Tibial nerve (tissue), 4 donors: ENCODE data around the gene FBXO38. TPM values are rescaled to one million over a fixed set of nuclear protein-coding genes. Genes with fewer than 3 reads are reported as not detected.

Experiments
- DNase-seq, 2 donors: peaks; one replicate each; pipeline ENCODE4 v3.0.0-alpha.2; 2019; ENCODE audit warnings: low spot score in 2 of 2
- H3K27ac ChIP-seq, 4 donors: fragments of 200-600 bp; sonication (generic) in 3 of 4; one replicate each; pipeline ENCODE4 v1.5.1; 2017 to 2019; ENCODE audit warnings: mild to moderate bottlenecking in 1 of 4
- H3K27me3 ChIP-seq, 2 donors: fragments of 200-600 bp; sonication (generic) in 1 of 2; one replicate each; pipeline versions ENCODE4 v1.5.1 to v1.6.0; 2017 to 2019
- H3K36me3 ChIP-seq, 3 donors: fragments of 200-600 bp; sonication (generic); one replicate each; pipeline ENCODE4 v1.5.1; 2018 to 2019
- H3K4me1 ChIP-seq, 4 donors: fragments of 200-600 bp; sonication (generic) in 3 of 4; one replicate each; pipeline ENCODE4 v1.5.1; 2017 to 2019
- H3K4me3 ChIP-seq, 4 donors: fragments of 200-600 bp; sonication (generic) in 3 of 4; one replicate each; pipeline ENCODE4 v1.5.1; 2017 to 2019; ENCODE audit warnings: mild to moderate bottlenecking in 1 of 4, moderate library complexity in 1 of 4
- H3K9me3 ChIP-seq, 4 donors: fragments of 200-600 bp; sonication (generic) in 3 of 4; one replicate each; pipeline ENCODE4 v1.5.1; 2017 to 2019
- EP300 ChIP-seq, 2 donors: sonication (generic); formaldehyde crosslinking; IDR thresholded peaks; one replicate each; pipeline ENCODE4 v1.6.1; 2017; ENCODE audit warnings: antibody characterized with exemption in 2 of 2, mild to moderate bottlenecking in 1 of 2
- POLR2A ChIP-seq, 2 donors: fragments of 450-650 bp; IDR thresholded peaks; one replicate each; pipeline ENCODE4 v1.6.1; 2017; ENCODE audit warnings: antibody characterized with exemption in 2 of 2, mild to moderate bottlenecking in 2 of 2, moderate library complexity in 2 of 2
- WGBS, 2 donors: methylation state at CpG; one replicate each; pipeline ENCODE4 v1.1.5; 2018; 5-methylcytosine and 5-hydroxymethylcytosine counted together
- total RNA-seq, 4 donors: library from RNA; depleted of rRNA; stranded (reverse); fragments of >200 nt; gene quantifications; one replicate each; pipeline ENCODE4 v1.1.0, GENCODE V29; 2016
- TF ChIP-seq, protein P1 (sequence below), 5 experiments: fragments of 200-600 bp in 3 of 5; fragments of 450-650 bp in 2 of 5; sonication (generic) in 3 of 5; IDR thresholded peaks; one replicate each; pipeline ENCODE4 v1.5.1; 2016 to 2019; ENCODE audit warnings: antibody characterized with exemption in 5 of 5, mild to moderate bottlenecking in 3 of 5, moderate library complexity in 2 of 5

The FBXO38 gene
- total RNA-seq, 4 donors from 2014 or later: 55.0 to 60.7 (median 56.4) TPM

DNA sequence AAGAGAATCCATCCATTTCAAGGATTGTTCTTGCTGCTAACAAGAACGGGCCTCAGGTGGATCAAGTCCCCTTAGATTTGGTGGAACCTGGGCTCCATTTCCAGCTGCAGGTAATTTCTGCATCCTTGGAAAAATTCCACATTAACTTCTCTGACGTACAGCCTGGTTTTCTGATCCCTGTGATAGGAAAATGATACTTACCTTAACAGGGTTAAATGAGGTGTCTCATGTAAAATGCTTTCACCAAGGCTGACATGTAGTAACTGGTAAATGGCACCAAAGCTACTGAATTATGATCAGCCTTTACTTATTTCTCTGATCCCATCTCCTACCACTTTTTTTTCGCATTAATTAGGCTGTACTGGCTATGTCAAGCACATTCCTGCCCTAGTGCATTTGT is 93.7 kb downstream of the FBXO38 start:
- TF ChIP-seq POLR2A (IDR thresholded peaks at IDR 0.05) (no peak), EP300 (IDR thresholded peaks at IDR 0.05) (no peak)
- TF ChIP-seq, protein P1, sequence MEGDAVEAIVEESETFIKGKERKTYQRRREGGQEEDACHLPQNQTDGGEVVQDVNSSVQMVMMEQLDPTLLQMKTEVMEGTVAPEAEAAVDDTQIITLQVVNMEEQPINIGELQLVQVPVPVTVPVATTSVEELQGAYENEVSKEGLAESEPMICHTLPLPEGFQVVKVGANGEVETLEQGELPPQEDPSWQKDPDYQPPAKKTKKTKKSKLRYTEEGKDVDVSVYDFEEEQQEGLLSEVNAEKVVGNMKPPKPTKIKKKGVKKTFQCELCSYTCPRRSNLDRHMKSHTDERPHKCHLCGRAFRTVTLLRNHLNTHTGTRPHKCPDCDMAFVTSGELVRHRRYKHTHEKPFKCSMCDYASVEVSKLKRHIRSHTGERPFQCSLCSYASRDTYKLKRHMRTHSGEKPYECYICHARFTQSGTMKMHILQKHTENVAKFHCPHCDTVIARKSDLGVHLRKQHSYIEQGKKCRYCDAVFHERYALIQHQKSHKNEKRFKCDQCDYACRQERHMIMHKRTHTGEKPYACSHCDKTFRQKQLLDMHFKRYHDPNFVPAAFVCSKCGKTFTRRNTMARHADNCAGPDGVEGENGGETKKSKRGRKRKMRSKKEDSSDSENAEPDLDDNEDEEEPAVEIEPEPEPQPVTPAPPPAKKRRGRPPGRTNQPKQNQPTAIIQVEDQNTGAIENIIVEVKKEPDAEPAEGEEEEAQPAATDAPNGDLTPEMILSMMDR (IDR thresholded peaks at IDR 0.05): no peak
- no peaks in the 10 kb centered on the region for H3K27me3 ChIP-seq
- H3K9me3 ChIP-seq: no peaks in the 10 kb centered on the region
- H3K36me3 ChIP-seq: no peaks in the 10 kb centered on the region
- WGBS, 2 donors: 62 to 75% methylated on average over 3 of the region's 3 CpGs
- no peak for DNase-seq
- H3K27ac ChIP-seq: no peak overlapping the region
- H3K4me3 ChIP-seq: no peak overlapping the region
- H3K4me1 ChIP-seq: no peaks in the 10 kb centered on the region

DNA sequence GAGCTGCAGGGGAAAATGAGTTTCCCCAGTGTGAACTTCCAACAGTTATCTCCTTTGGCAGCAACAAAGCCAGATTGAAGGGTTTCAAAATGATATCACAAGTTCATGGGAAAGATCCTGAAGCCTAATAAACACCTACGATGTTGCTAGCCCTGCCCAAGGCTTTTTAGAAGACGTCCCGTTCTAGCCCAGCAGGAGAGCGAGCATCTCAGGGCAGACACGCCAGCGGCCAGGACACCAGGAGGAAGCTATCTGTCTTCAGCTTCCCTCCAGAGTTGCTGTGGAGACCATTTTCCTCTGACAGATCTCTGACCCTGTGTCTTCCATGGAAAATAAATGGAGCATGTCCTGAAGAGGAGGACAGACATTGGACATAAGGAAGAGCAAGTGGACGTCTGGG is 98.4 kb downstream of the FBXO38 start:
- no peaks in the 10 kb centered on the region for H3K4me1 ChIP-seq
- TF ChIP-seq EP300 (IDR thresholded peaks at IDR 0.05): no peak
- TF ChIP-seq, protein P1 (IDR thresholded peaks at IDR 0.05): no peak
- TF ChIP-seq POLR2A (IDR thresholded peaks at IDR 0.05): no peak
- 74 to 75% methylated on average over 7 of the region's 7 CpGs for WGBS, 2 donors

DNA sequence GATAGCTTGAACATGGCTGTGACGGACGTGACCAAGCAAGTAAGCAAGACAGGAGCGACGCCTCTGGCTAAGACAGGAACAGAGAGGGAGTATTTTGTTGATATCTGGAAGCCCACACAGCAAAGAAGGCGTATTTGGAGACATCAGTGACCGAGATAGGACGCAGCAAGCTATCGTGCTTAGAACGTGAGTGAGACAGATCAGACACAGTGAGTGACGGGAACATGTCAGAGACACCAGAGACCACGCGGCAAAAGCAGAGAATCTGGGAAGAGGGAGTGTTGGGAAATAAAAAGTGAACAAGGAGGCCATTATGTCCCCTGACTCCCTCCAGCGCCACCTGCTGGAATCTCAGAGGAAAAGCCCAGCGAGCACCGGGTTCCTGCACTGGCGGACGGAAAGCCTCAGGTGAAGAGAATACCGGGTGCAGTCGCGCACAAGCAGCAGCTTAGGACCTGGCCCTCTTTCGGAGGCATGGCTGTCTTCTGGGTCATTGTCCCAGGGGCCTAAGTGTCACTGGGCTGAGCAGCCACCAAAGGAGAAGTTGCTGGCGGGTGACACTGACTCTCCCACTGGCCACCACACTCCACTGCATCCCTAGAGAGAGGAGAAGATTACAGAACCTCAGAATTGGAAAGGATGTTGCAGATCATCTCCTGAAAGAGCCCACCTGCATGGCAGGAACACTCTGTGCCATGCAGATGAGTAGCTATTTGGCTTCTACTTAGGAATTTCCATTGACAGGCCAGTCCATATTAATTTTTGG is 99.1 kb downstream of the FBXO38 start:
- WGBS, 2 donors: 49 to 52% methylated on average over 22 of the region's 22 CpGs
- no peaks in the 10 kb centered on the region for H3K4me1 ChIP-seq
- H3K27ac ChIP-seq: no peak overlapping the region
- TF ChIP-seq, protein P1 (IDR thresholded peaks at IDR 0.05): peak; percentile 43 to 48 (median 44)
- TF ChIP-seq EP300 (IDR thresholded peaks at IDR 0.05): no peak
- H3K27me3 ChIP-seq: peaks cover 0 to 3% of the 10 kb centered on the region in 2 donors
- DNase-seq: peak; percentile 14 to 17
- no peaks in the 10 kb centered on the region for H3K36me3 ChIP-seq
- H3K9me3 ChIP-seq: no peaks in the 10 kb centered on the region
- no peak overlapping the region for H3K4me3 ChIP-seq

More for the DNA sequence above, 98.4 kb downstream of the FBXO38 start:
- DNase-seq: no peak
- no peak overlapping the region for H3K4me3 ChIP-seq
- no peaks in the 10 kb centered on the region for H3K9me3 ChIP-seq
- H3K27me3 ChIP-seq: peaks cover 0 to 3% of the 10 kb centered on the region in 2 donors
- no peaks in the 10 kb centered on the region for H3K36me3 ChIP-seq
- no peak overlapping the region for H3K27ac ChIP-seq

DNA sequence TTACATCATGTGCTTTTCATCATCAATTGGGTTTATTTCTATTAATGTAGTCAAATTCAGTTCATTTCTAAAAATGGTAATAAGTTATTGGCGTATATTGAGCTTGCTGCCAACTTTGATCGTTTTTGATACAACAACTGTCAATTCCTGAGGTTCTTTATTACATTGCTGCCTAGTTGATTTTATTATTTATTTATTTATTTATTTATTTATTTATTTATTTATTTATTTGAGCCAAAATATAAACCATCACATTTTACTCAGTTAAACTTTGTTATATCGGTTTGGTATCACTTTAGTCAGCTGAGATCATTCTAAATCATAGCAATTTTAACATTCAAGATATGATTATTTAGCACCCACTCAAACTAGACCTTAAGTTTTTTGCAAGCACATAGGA is 100.0 kb downstream of the FBXO38 start:
- H3K27me3 ChIP-seq: peaks cover 0 to 3% of the 10 kb centered on the region in 2 donors
- no peaks in the 10 kb centered on the region for H3K9me3 ChIP-seq
- no peak overlapping the region for H3K4me3 ChIP-seq
- H3K27ac ChIP-seq: no peak overlapping the region
- no peak for DNase-seq
- H3K36me3 ChIP-seq: no peaks in the 10 kb centered on the region
- WGBS, 2 donors: 92 to 93% methylated on average over 3 of the region's 3 CpGs
- TF ChIP-seq EP300 (IDR thresholded peaks at IDR 0.05): no peak
- no peak for TF ChIP-seq POLR2A (IDR thresholded peaks at IDR 0.05)
- TF ChIP-seq, protein P1 (IDR thresholded peaks at IDR 0.05): no peak
- no peaks in the 10 kb centered on the region for H3K4me1 ChIP-seq

DNA sequence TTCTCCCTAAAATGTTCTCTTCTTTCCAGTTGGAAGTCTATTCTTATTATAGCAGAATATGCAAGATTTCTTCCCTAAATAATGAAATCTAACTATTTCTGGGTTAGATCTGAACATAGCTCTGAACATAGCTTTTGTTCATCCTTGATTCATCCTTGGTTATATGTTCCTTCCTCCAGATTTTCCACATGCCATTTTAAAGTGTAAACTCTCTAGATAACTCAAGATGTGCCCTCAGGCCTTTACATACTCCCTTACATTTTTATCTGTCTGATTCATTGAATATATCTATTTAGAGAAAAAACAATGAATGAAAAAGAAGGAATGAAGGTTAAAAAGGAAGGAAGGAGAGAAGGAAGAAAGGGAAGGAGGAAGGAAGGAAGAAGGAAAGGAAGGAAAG is 100.9 kb downstream of the FBXO38 start:
- Histone ChIP-seq H3K27me3 (peaks cover 0 to 3% of the 10 kb centered on the region in 2 donors), H3K9me3 (no peaks in the 10 kb centered on the region), H3K27ac (no peak overlapping the region), H3K36me3 (no peaks in the 10 kb centered on the region), H3K4me3 (no peak overlapping the region), H3K4me1 (no peaks in the 10 kb centered on the region)
- TF ChIP-seq POLR2A (IDR thresholded peaks at IDR 0.05) (no peak), EP300 (IDR thresholded peaks at IDR 0.05) (no peak)
- TF ChIP-seq, protein P1 (IDR thresholded peaks at IDR 0.05): no peak
- DNase-seq: no peak
